ENCODE measurements around the gene ADRA1B.

- no peak for TF ChIP-seq TEAD4 (IDR thresholded peaks at IDR 0.05)
- TF ChIP-seq MAX (IDR thresholded peaks at IDR 0.05) = no peak
- TF ChIP-seq USF1 (IDR thresholded peaks at IDR 0.05) = no peak
- TF ChIP-seq ZBTB7A (IDR thresholded peaks at IDR 0.05; ENCODE audit: low read depth) = no peak
- no peak for TF ChIP-seq CREB1 (IDR thresholded peaks at IDR 0.05; ENCODE audit: low read depth)
- no peak for TF ChIP-seq NFIC (IDR thresholded peaks at IDR 0.05)
- TF ChIP-seq RAD21 (IDR thresholded peaks at IDR 0.05; ENCODE audit: low read depth) = no peak
- no peak for TF ChIP-seq EP300 (IDR thresholded peaks at IDR 0.05; ENCODE audit: borderline replicate concordance)
- TF ChIP-seq REST (IDR thresholded peaks at IDR 0.05; ENCODE audit: low read depth) = no peak
- no peak for TF ChIP-seq CEBPB (IDR thresholded peaks at IDR 0.05)
These were observed 27.0 kb downstream of the ADRA1B start for GRCh38 chr5:159943326-159943725.
